GM23338 (cell line): Measurements from ENCODE around the gene LAMA1. TPM values are rescaled to one million over a fixed set of nuclear protein-coding genes. Genes with fewer than 3 reads are reported as not detected.

ENCODE experiments used
- ATAC-seq: fragments of 200-7000 bp; cut with Tn5 transposase; 3 replicates; pipeline ENCODE4 v1.9.1; 2020
- DNase-seq: peaks from one replicate; pipeline ENCODE4 v3.0.0-alpha.2; 2015; ENCODE audit warnings: low spot score
- H2AFZ ChIP-seq: fragments of 200-600 bp; sonication (generic); 2 replicates; pipeline ENCODE4 v1.8.0; 2016; ENCODE audit warnings: antibody characterized with exemption, mild to moderate bottlenecking, moderate library complexity
- H3F3A ChIP-seq: fragments of 200-600 bp; sonication (generic); replicated peaks from 2 replicates; pipeline ENCODE4 v1.8.0; 2017; ENCODE audit warnings: antibody characterized with exemption, mixed run types, low read depth
- H3K27ac ChIP-seq: fragments of 200-600 bp; sonication (generic); 2 replicates; pipeline ENCODE4 v1.6.1; 2016; ENCODE audit warnings: low read depth
- H3K27me3 ChIP-seq: fragments of 200-600 bp; sonication (generic); 2 replicates; pipeline ENCODE4 v1.8.0; 2016; ENCODE audit warnings: mild to moderate bottlenecking, mixed run types, moderate library complexity; ENCODE audit not compliant: insufficient read depth
- H3K36me3 ChIP-seq: fragments of 200-600 bp; sonication (generic); 2 replicates; pipeline ENCODE4 v1.8.0; 2016; ENCODE audit warnings: mild to moderate bottlenecking; ENCODE audit not compliant: insufficient read depth
- H3K4me1 ChIP-seq: fragments of 200-600 bp; sonication (generic); 2 replicates; pipeline ENCODE4 v1.8.0; 2016; ENCODE audit warnings: mild to moderate bottlenecking, moderate library complexity; ENCODE audit not compliant: insufficient read depth
- H3K4me2 ChIP-seq: fragments of 200-600 bp; sonication (generic); 2 replicates; pipeline ENCODE4 v1.7.1; 2017; ENCODE audit warnings: mixed run types
- H3K4me3 ChIP-seq: fragments of 200-600 bp; sonication (generic); 2 replicates; pipeline ENCODE4 v1.6.1; 2016; ENCODE audit warnings: mixed run types
- H3K79me2 ChIP-seq: fragments of 200-600 bp; sonication (generic); replicated peaks from 2 replicates; pipeline ENCODE4 v1.8.0; 2017; ENCODE audit warnings: mild to moderate bottlenecking; ENCODE audit not compliant: insufficient read depth
- H3K9me2 ChIP-seq: fragments of 200-600 bp; sonication (generic); 2 replicates; pipeline ENCODE4 v1.8.0; 2017; ENCODE audit not compliant: insufficient read depth
- H4K20me1 ChIP-seq: fragments of 200-600 bp; sonication (generic); replicated peaks from 2 replicates; pipeline ENCODE4 v1.8.0; 2017; ENCODE audit warnings: mild to moderate bottlenecking; ENCODE audit not compliant: insufficient read depth
- H3K27ac Mint-ChIP-seq: 2 replicates; pipeline ENCODE4 v1.8.0; 2020; ENCODE audit warnings: inconsistent platforms, mild to moderate bottlenecking, moderate library complexity, mixed read lengths
- H3K27me3 Mint-ChIP-seq: 3 replicates; pipeline ENCODE4 v1.8.0; 2022; ENCODE audit warnings: low read depth, mild to moderate bottlenecking, moderate library complexity, mixed read lengths, inconsistent platforms; ENCODE audit not compliant: insufficient read depth, poor library complexity
- H3K36me3 Mint-ChIP-seq: 3 replicates; pipeline ENCODE4 v1.8.0; 2021; ENCODE audit warnings: low read depth, mild to moderate bottlenecking, inconsistent platforms, moderate library complexity, mixed read lengths
- H3K4me1 Mint-ChIP-seq: 3 replicates; pipeline ENCODE4 v1.8.0; 2020; ENCODE audit warnings: mild to moderate bottlenecking, inconsistent platforms, mixed read lengths
- H3K4me3 Mint-ChIP-seq: 3 replicates; pipeline ENCODE4 v1.8.0; 2021; ENCODE audit warnings: moderate library complexity, mild to moderate bottlenecking, inconsistent platforms, mixed read lengths
- H3K9me3 Mint-ChIP-seq: 3 replicates; pipeline ENCODE4 v1.8.0; 2020; ENCODE audit warnings: moderate library complexity, mild to moderate bottlenecking, inconsistent platforms, mixed read lengths
- EZH2phosphoT487 ChIP-seq: fragments of 200-600 bp; sonication (generic); IDR thresholded peaks from one replicate; pipeline ENCODE4 v1.8.1; 2018; ENCODE audit warnings: antibody characterized with exemption; ENCODE audit not compliant: unreplicated experiment
- NANOG ChIP-seq: IDR thresholded peaks from 2 replicates; pipeline ENCODE4 v1.6.1; 2016; ENCODE audit warnings: antibody characterized with exemption, borderline replicate concordance
- POLR2AphosphoS5 ChIP-seq: IDR thresholded peaks from 2 replicates; pipeline ENCODE4 v1.6.1; 2016; ENCODE audit warnings: antibody characterized with exemption, low read depth
- ZNF114 ChIP-seq: fragments of 250-450 bp; sonication (Bioruptor Pico); IDR thresholded peaks from 2 replicates; pipeline ENCODE4 v1.5.0; 2020; ENCODE audit warnings: mild to moderate bottlenecking, moderate library complexity
- ZNF331 ChIP-seq: fragments of 250-450 bp; sonication (Bioruptor Pico); IDR thresholded peaks from 2 replicates; pipeline ENCODE4 v1.5.0; 2020; ENCODE audit warnings: low read depth, mild to moderate bottlenecking, moderate library complexity
- polyA plus RNA-seq: library from polyadenylated mRNA; unstranded; fragments of >200 nt; fragmentation: Nextera tagmentation; extraction: Ambion mirVana; gene quantifications from 2 replicates; pipeline ENCODE4 v1.2.1, GENCODE V29; 2016
- total RNA-seq: library from RNA; depleted of rRNA; stranded (reverse); fragments of >200 nt; shearing (Covaris generic); gene quantifications from 2 replicates; pipeline ENCODE4 v1.2.3, GENCODE V29; 2014
- TF ChIP-seq, protein P1 (sequence below), 2 experiments: fragments of 200-600 bp in 1 of 2; sonication (generic) in 1 of 2; conservative IDR thresholded peaks; 2 replicates each; pipeline versions ENCODE4 v1.5.1 to v1.6.1; 2016 to 2017; ENCODE audit warnings: antibody characterized with exemption in 2 of 2, low read depth in 2 of 2, mild to moderate bottlenecking in 2 of 2, moderate library complexity in 1 of 2
- TF ChIP-seq, protein P2 (sequence below): fragments of 250-450 bp; sonication (Bioruptor Pico); IDR thresholded peaks from 2 replicates; pipeline ENCODE4 v1.5.0; 2020; ENCODE audit warnings: mild to moderate bottlenecking, moderate library complexity

The LAMA1 gene
- total and polyA plus RNA-seq, 2 experiments from 2014 or later = 14.8 to 52.3 TPM

DNA sequence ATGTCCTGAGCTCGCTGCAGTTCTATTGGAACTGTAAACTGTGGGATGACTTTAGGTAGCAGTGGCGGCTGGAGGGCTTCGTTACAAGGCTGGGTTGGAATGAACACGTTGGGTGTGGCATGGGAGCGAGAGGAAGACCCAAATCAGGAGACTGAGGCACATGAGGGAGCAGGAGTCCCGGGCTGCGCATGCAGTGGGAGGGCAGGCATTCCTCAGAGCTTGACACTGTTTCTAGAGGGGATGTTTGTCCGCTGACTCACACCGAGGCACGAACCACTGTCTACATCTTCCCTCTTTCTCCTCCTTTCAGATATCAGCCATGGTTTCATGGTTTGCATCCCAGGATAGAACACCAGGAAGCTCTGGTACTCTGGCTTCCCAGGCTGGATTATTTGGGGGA, 40.6 kb upstream of the LAMA1 start:
- H3K27me3 ChIP-seq = no peaks in the 10 kb centered on the region
- no peaks in the 10 kb centered on the region for H3K4me1 ChIP-seq
- H3K4me3 ChIP-seq = no peak overlapping the region
- Mint-ChIP-seq H3K4me3 (no peak overlapping the region), H3K4me1 (0 out of 3 replicates have a peak, but pooled peaks cover 3% of the 10 kb centered on the region), H3K27ac (no peak overlapping the region), H3K27me3 (peaks cover 1% of the 10 kb centered on the region), H3K9me3 (no peaks in the 10 kb centered on the region), H3K36me3 (no peaks in the 10 kb centered on the region)
- TF ChIP-seq NANOG (no peak), ZNF114 (CRISPR knock-in tag) (no peak), POLR2AphosphoS5 (no peak), EZH2phosphoT487 (no peak), ZNF331 (no peak)
- TF ChIP-seq, protein P1, sequence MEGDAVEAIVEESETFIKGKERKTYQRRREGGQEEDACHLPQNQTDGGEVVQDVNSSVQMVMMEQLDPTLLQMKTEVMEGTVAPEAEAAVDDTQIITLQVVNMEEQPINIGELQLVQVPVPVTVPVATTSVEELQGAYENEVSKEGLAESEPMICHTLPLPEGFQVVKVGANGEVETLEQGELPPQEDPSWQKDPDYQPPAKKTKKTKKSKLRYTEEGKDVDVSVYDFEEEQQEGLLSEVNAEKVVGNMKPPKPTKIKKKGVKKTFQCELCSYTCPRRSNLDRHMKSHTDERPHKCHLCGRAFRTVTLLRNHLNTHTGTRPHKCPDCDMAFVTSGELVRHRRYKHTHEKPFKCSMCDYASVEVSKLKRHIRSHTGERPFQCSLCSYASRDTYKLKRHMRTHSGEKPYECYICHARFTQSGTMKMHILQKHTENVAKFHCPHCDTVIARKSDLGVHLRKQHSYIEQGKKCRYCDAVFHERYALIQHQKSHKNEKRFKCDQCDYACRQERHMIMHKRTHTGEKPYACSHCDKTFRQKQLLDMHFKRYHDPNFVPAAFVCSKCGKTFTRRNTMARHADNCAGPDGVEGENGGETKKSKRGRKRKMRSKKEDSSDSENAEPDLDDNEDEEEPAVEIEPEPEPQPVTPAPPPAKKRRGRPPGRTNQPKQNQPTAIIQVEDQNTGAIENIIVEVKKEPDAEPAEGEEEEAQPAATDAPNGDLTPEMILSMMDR (conservative IDR thresholded peaks at IDR 0.05; ENCODE audit: low read depth in 2 of 2) = no peak
- TF ChIP-seq, protein P2, sequence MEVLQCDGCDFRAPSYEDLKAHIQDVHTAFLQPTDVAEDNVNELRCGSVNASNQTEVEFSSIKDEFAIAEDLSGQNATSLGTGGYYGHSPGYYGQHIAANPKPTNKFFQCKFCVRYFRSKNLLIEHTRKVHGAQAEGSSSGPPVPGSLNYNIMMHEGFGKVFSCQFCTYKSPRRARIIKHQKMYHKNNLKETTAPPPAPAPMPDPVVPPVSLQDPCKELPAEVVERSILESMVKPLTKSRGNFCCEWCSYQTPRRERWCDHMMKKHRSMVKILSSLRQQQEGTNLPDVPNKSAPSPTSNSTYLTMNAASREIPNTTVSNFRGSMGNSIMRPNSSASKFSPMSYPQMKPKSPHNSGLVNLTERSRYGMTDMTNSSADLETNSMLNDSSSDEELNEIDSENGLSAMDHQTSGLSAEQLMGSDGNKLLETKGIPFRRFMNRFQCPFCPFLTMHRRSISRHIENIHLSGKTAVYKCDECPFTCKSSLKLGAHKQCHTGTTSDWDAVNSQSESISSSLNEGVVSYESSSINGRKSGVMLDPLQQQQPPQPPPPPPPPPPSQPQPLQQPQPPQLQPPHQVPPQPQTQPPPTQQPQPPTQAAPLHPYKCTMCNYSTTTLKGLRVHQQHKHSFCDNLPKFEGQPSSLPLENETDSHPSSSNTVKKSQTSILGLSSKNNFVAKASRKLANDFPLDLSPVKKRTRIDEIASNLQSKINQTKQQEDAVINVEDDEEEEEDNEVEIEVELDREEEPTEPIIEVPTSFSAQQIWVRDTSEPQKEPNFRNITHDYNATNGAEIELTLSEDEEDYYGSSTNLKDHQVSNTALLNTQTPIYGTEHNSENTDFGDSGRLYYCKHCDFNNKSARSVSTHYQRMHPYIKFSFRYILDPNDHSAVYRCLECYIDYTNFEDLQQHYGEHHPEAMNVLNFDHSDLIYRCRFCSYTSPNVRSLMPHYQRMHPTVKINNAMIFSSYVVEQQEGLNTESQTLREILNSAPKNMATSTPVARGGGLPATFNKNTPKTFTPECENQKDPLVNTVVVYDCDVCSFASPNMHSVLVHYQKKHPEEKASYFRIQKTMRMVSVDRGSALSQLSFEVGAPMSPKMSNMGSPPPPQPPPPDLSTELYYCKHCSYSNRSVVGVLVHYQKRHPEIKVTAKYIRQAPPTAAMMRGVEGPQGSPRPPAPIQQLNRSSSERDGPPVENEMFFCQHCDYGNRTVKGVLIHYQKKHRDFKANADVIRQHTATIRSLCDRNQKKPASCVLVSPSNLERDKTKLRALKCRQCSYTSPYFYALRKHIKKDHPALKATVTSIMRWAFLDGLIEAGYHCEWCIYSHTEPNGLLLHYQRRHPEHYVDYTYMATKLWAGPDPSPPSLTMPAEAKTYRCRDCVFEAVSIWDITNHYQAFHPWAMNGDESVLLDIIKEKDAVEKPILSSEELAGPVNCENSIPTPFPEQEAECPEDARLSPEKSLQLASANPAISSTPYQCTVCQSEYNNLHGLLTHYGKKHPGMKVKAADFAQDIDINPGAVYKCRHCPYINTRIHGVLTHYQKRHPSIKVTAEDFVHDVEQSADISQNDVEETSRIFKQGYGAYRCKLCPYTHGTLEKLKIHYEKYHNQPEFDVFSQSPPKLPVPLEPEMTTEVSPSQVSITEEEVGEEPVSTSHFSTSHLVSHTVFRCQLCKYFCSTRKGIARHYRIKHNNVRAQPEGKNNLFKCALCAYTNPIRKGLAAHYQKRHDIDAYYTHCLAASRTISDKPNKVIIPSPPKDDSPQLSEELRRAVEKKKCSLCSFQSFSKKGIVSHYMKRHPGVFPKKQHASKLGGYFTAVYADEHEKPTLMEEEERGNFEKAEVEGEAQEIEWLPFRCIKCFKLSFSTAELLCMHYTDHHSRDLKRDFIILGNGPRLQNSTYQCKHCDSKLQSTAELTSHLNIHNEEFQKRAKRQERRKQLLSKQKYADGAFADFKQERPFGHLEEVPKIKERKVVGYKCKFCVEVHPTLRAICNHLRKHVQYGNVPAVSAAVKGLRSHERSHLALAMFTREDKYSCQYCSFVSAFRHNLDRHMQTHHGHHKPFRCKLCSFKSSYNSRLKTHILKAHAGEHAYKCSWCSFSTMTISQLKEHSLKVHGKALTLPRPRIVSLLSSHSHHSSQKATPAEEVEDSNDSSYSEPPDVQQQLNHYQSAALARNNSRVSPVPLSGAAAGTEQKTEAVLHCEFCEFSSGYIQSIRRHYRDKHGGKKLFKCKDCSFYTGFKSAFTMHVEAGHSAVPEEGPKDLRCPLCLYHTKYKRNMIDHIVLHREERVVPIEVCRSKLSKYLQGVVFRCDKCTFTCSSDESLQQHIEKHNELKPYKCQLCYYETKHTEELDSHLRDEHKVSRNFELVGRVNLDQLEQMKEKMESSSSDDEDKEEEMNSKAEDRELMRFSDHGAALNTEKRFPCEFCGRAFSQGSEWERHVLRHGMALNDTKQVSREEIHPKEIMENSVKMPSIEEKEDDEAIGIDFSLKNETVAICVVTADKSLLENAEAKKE = no peak
- peak overlapping the region; percentile 94 for H2AFZ ChIP-seq
- ATAC-seq (no peak), DNase-seq (no peak)
- no peak overlapping the region for H3K27ac ChIP-seq
- H3K9me2 ChIP-seq = no peaks in the 10 kb centered on the region
- H3K79me2 ChIP-seq = no peaks in the 10 kb centered on the region
- H4K20me1 ChIP-seq = no peaks in the 10 kb centered on the region
- H3K36me3 ChIP-seq = no peaks in the 10 kb centered on the region
- no peak overlapping the region for H3K4me2 ChIP-seq
- no peaks in the 10 kb centered on the region for H3F3A ChIP-seq
